Spleen (tissue), 7 donors: Measurements from ENCODE around the gene FLOT1.

Experiments
- CTCF ChIP-seq, 11 experiments: fragments of 200-600 bp in 7 of 11; fragments of 450-650 bp in 4 of 11; sonication (generic) in 4 of 11; IDR thresholded peaks in 8 of 11; conservative IDR thresholded peaks in 3 of 11; 1 replicate in 7 of 11; 2 replicates in 4 of 11; pipeline versions ENCODE4 v1.4.0 to v1.8.0; 2016 to 2021; ENCODE audit warnings: antibody characterized with exemption in 11 of 11, inconsistent platforms in 4 of 11, mild to moderate bottlenecking in 1 of 11
- POLR2AphosphoS5 ChIP-seq, 3 donors: sonication (generic); formaldehyde crosslinking; IDR thresholded peaks; one replicate each; pipeline ENCODE4 v1.5.1; 2017; ENCODE audit warnings: antibody characterized with exemption in 3 of 3
- donor health status: DM: no; HTN: no; CAD: no; lungs with moderate emphysema.
- donor health status: DM: no; HTN: no; CAD: no.
- donor health status: DM: no; HTN: no; CAD: no.

GRCh38 chr6:30700340-30700739 lies 42.1 kb downstream of the FLOT1 start:
- TF ChIP-seq POLR2AphosphoS5 (IDR thresholded peaks at IDR 0.05) (no peak), CTCF (IDR thresholded peaks at IDR 0.05 in 8 of 11, conservative IDR thresholded peaks at IDR 0.05 in 3 of 11) (no peak)
